ENCODE results near the gene GLYAT.

DNA sequence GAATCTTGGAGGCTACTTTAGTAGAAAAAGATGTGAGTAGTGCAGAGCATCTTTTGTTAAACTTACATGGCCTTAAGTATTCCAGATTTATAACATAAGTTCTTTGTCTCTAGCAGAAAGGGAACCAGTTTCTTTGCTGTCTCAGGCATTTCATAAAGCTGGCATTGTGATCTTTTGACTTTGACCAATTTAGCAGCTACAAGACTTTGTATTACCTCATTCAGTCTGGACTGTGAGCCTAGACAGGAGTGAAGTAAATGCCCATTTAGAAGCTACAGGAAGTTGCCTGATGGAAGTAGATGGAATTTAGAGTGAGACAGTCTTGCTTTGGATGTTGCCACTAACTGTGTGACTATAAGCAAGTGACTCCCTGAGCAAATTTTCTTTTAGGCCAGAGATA, 25.7 kb upstream of the GLYAT start:
- TF ChIP-seq, protein P1, sequence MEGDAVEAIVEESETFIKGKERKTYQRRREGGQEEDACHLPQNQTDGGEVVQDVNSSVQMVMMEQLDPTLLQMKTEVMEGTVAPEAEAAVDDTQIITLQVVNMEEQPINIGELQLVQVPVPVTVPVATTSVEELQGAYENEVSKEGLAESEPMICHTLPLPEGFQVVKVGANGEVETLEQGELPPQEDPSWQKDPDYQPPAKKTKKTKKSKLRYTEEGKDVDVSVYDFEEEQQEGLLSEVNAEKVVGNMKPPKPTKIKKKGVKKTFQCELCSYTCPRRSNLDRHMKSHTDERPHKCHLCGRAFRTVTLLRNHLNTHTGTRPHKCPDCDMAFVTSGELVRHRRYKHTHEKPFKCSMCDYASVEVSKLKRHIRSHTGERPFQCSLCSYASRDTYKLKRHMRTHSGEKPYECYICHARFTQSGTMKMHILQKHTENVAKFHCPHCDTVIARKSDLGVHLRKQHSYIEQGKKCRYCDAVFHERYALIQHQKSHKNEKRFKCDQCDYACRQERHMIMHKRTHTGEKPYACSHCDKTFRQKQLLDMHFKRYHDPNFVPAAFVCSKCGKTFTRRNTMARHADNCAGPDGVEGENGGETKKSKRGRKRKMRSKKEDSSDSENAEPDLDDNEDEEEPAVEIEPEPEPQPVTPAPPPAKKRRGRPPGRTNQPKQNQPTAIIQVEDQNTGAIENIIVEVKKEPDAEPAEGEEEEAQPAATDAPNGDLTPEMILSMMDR (conservative IDR thresholded peaks at IDR 0.05 in 1 of 2, IDR thresholded peaks at IDR 0.05 in 1 of 2; ENCODE audit: extremely low read depth in 1 of 2, insufficient read depth in 1 of 2, low read depth in 1 of 2, low read length in 2 of 2) = no peak
- no peak for TF ChIP-seq EZH2 (IDR thresholded peaks at IDR 0.05; ENCODE audit: borderline replicate concordance, low read length)
